Fibroblast of lung (primary cell): ENCODE results near the gene SNX15.

Experiments used
- CTCF ChIP-seq, 2 donors: IDR thresholded peaks in 1 of 2; conservative IDR thresholded peaks in 1 of 2; 1 replicate in 1 of 2; 2 replicates in 1 of 2; pipeline ENCODE4 v1.5.1; 2011 to 2012; ENCODE audit warnings: low read length in 2 of 2, control low read depth in 1 of 2, inconsistent platforms in 1 of 2, low read depth in 1 of 2, mild to moderate bottlenecking in 1 of 2
- EZH2 ChIP-seq: IDR thresholded peaks from 2 replicates; pipeline ENCODE4 v1.5.1; 2012; ENCODE audit warnings: low read length, control low read depth, mild to moderate bottlenecking; ENCODE audit errors: missing control alignments

GRCh38 chr11:65087216-65087615 lies 60.0 kb downstream of the SNX15 start:
- TF ChIP-seq EZH2 (no peak), CTCF (conservative IDR thresholded peaks at IDR 0.05 in 1 of 2, IDR thresholded peaks at IDR 0.05 in 1 of 2; ENCODE audit: low read depth in 1 of 2, low read length in 2 of 2) (no peak)
